K562 (cell line): ENCODE results near the gene VPS33A. TPM values are rescaled to one million over a fixed set of nuclear protein-coding genes. Genes with fewer than 3 reads are reported as not detected.

Experiments
- ATAC-seq: fragments of 200-7000 bp; cut with Tn5 transposase; 3 replicates; pipeline ENCODE4 v1.9.1; 2020; ENCODE audit warnings: moderate library complexity
- BruUV-seq: library from RNA; stranded (reverse); fragments of 400-500 nt; replicated peaks from 2 replicates; lab custom pipeline; 2021; lab: Mats Ljungman, UMichigan
- CTCF ChIA-PET: fragments of 300-600 bp; formaldehyde crosslinking; extraction: SDS; loops from one replicate; lab custom pipeline; 2021; ENCODE audit warnings: low intra/inter-chr PET ratio; lab: Yijun Ruan, JAX
- POLR2A ChIA-PET: fragments of 300-600, 350-650 bp; sonication (Branson Sonifier 250); formaldehyde crosslinking; extraction: SDS; loops from one replicate; lab custom pipeline; 2021; ENCODE audit warnings: antibody characterized with exemption, inconsistent platforms; lab: Yijun Ruan, JAX
- DNase-seq, 4 experiments: peaks; one replicate each; pipeline versions ENCODE4 v3.0.0 to v3.0.0-alpha.2; 2011 to 2018; ENCODE audit warnings: low spot score in 3 of 4, mixed read lengths in 3 of 4; ENCODE audit errors: extremely low read depth in 1 of 4
- FAIRE-seq: peaks from 2 replicates; lab custom pipeline; 2011; peaks lifted over from hg19 to GRCh38; lab: Jason Lieb, UNC
- H2AFZ ChIP-seq: 2 replicates; pipeline ENCODE4 v1.6.0; 2011; ENCODE audit warnings: low read depth, low read length, control low read depth, inconsistent platforms
- H3K27ac ChIP-seq: fragments of 200-600 bp; 3 replicates; pipeline ENCODE4 v1.8.0; 2011; ENCODE audit warnings: low read depth, mild to moderate bottlenecking, control low read depth, inconsistent platforms, low read length, moderate library complexity, mixed read lengths; ENCODE audit errors: extremely low read depth
- H3K27me3 ChIP-seq, 2 experiments: fragments of 300-600 bp in 1 of 2; 2 replicates in 1 of 2; 3 replicates in 1 of 2; pipeline versions ENCODE4 v1.6.0 to v1.8.0; 2011; ENCODE audit warnings: inconsistent platforms in 2 of 2, low read length in 2 of 2, mild to moderate bottlenecking in 1 of 2, mixed read lengths in 1 of 2, moderate library complexity in 1 of 2; ENCODE audit not compliant: control insufficient read depth in 2 of 2, insufficient read depth in 2 of 2
- H3K36me3 ChIP-seq: fragments of 300-600 bp; 3 replicates; pipeline ENCODE4 v1.8.0; 2011; ENCODE audit warnings: mild to moderate bottlenecking, low read length, inconsistent platforms; ENCODE audit not compliant: control insufficient read depth, insufficient read depth
- H3K4me1 ChIP-seq, 2 experiments: fragments of 200-600 bp in 1 of 2; replicated peaks in 1 of 2; 2 replicates in 1 of 2; 3 replicates in 1 of 2; pipeline versions ENCODE4 v1.5.1 to v1.8.0; 2011; ENCODE audit warnings: inconsistent platforms in 2 of 2, low read length in 2 of 2, mild to moderate bottlenecking in 1 of 2, mixed read lengths in 1 of 2, moderate library complexity in 1 of 2; ENCODE audit not compliant: control insufficient read depth in 2 of 2, insufficient read depth in 2 of 2
- H3K4me2 ChIP-seq: 2 replicates; pipeline ENCODE4 v1.6.1; 2011; ENCODE audit warnings: low read length, control low read depth, inconsistent platforms, mixed read lengths; ENCODE audit not compliant: insufficient read depth
- H3K4me3 ChIP-seq: fragments of 200-600 bp; sonication (generic), shearing (Covaris generic); 2 replicates; pipeline ENCODE4 v1.5.1; 2016; ENCODE audit warnings: control low read depth, inconsistent platforms
- H3K79me2 ChIP-seq: fragments of 200-600 bp; 3 replicates; pipeline ENCODE4 v1.8.0; 2011; ENCODE audit warnings: low read length, inconsistent platforms; ENCODE audit not compliant: control insufficient read depth, insufficient read depth
- H3K9ac ChIP-seq, 2 experiments: 2 replicates each; pipeline versions ENCODE4 v1.6.0 to v1.6.1; 2011; ENCODE audit warnings: low read depth in 2 of 2, low read length in 2 of 2, control low read depth in 1 of 2, inconsistent platforms in 1 of 2, mild to moderate bottlenecking in 1 of 2, mixed read lengths in 1 of 2; ENCODE audit not compliant: insufficient read depth in 1 of 2
- H3K9me1 ChIP-seq: one replicate; pipeline ENCODE4 v1.6.0; 2011; ENCODE audit warnings: inconsistent platforms, mild to moderate bottlenecking, low read length, moderate library complexity; ENCODE audit not compliant: control insufficient read depth, insufficient read depth
- H3K9me3 ChIP-seq: replicated peaks from 2 replicates; pipeline ENCODE4 v1.5.1; 2011; ENCODE audit warnings: low read depth, low read length, inconsistent platforms; ENCODE audit not compliant: control insufficient read depth, insufficient read depth
- H4K20me1 ChIP-seq: replicated peaks from 2 replicates; pipeline ENCODE4 v1.6.1; 2011; ENCODE audit warnings: low read length, inconsistent platforms, mixed read lengths; ENCODE audit not compliant: control insufficient read depth, insufficient read depth
- CREB1 ChIP-seq, 2 experiments: sonication (generic) in 1 of 2; formaldehyde crosslinking in 1 of 2; IDR thresholded peaks; 2 replicates each; pipeline versions ENCODE4 v1.6.1 to v1.8.0; 2012 to 2022; ENCODE audit warnings: inconsistent platforms in 1 of 2, mild to moderate bottlenecking in 1 of 2, missing genetic modification reagents in 1 of 2, moderate library complexity in 1 of 2
- KDM1A ChIP-seq, 2 experiments: fragments of 450-650 bp; IDR thresholded peaks; 2 replicates each; pipeline ENCODE4 v1.6.1; 2016; ENCODE audit warnings: mild to moderate bottlenecking in 2 of 2
- LARP7 ChIP-seq: fragments of 450-650 bp; IDR thresholded peaks from 2 replicates; pipeline ENCODE4 v1.6.1; 2016
- MBD2 ChIP-seq: sonication (generic); IDR thresholded peaks from 2 replicates; pipeline ENCODE4 v1.6.1; 2016; ENCODE audit warnings: low read depth, borderline replicate concordance
- NFYB ChIP-seq: IDR thresholded peaks from 2 replicates; pipeline ENCODE4 v1.6.1; 2011; ENCODE audit warnings: mild to moderate bottlenecking, moderate library complexity; ENCODE audit not compliant: insufficient read length; ENCODE audit errors: extremely low read depth
- RBM34 ChIP-seq: fragments of 200-400 bp; formaldehyde crosslinking; IDR thresholded peaks from 2 replicates; pipeline ENCODE4 v1.6.1; 2018; ENCODE audit warnings: low read length, borderline replicate concordance; ENCODE audit not compliant: insufficient read depth
- RFX1 ChIP-seq: fragments of 450-650 bp; IDR thresholded peaks from 2 replicates; pipeline ENCODE4 v1.6.1; 2016; ENCODE audit warnings: mild to moderate bottlenecking, moderate library complexity
- ZNF12 ChIP-seq: sonication (generic); formaldehyde crosslinking; IDR thresholded peaks from 2 replicates; pipeline ENCODE4 v1.4.0; 2020; ENCODE audit warnings: mild to moderate bottlenecking, missing genetic modification reagents
- ZNF780A ChIP-seq: fragments of 250-450 bp; sonication (Bioruptor Pico); IDR thresholded peaks from 2 replicates; pipeline ENCODE4 v1.5.0; 2021; ENCODE audit warnings: mild to moderate bottlenecking
- WGBS: fragments of 100-300 bp; shearing (Covaris generic); methylation state at CpG from one replicate; pipeline ENCODE4 v1.1.6; 2016; ENCODE audit warnings: low coverage, mixed read lengths; ENCODE audit not compliant: insufficient coverage; ENCODE audit errors: missing lambda C conversion rate; 5-methylcytosine and 5-hydroxymethylcytosine counted together
- in situ Hi-C: fragments of 300-500 bp; cut with MboI; formaldehyde crosslinking; loops from 4 replicates; pipeline ENCODE4 v1.15.0; 2018; ENCODE audit warnings: inconsistent platforms, mixed read lengths
- intact Hi-C: fragments of 100-400 bp; cut with micrococcal nuclease; formaldehyde crosslinking; loops from 2 replicates; pipeline ENCODE4 v1.14.2; 2022
- polyA plus RNA-seq, 8 experiments: library from polyadenylated mRNA; depleted of rRNA in 4 of 8; stranded (reverse) in 5 of 8; unstranded in 3 of 8; fragments of >200 nt; fragmentation: Nextera tagmentation in 2 of 8; fragmentation: Illumina TruSeq in 1 of 8; extraction: Ambion mirVana in 2 of 8; extraction: Trizol in 1 of 8; gene quantifications; 2 replicates each; pipeline versions ENCODE4 v1.2.1 to v1.2.3, GENCODE V29; 2011 to 2014; ENCODE audit warnings: inconsistent platforms in 1 of 8, missing spikeins in 1 of 8
- total RNA-seq, 7 experiments: library from RNA; depleted of rRNA in 6 of 7; stranded (reverse); fragments of >200 nt in 6 of 7; fragmentation: Illumina TruSeq in 2 of 7; extraction: Trizol in 2 of 7; gene quantifications; 2 replicates each; pipeline versions ENCODE4 v1.2.1 to v1.2.3, GENCODE V29; 2011 to 2021; ENCODE audit warnings: low replicate concordance in 1 of 7
- TF ChIP-seq, protein P1 (sequence below), 2 experiments: fragments of 150-350 bp in 1 of 2; IDR thresholded peaks; 2 replicates each; pipeline ENCODE4 v1.6.1; 2012 to 2016; ENCODE audit warnings: low read depth in 2 of 2, low read length in 2 of 2, mild to moderate bottlenecking in 1 of 2, moderate library complexity in 1 of 2
- TF ChIP-seq, protein P2 (sequence below): fragments of 450-650 bp; formaldehyde crosslinking; IDR thresholded peaks from 2 replicates; pipeline ENCODE4 v1.4.0; 2020; ENCODE audit warnings: mild to moderate bottlenecking
- TF ChIP-seq, protein P3 (sequence below): fragments of 250-450 bp; sonication (Bioruptor Pico); IDR thresholded peaks from 2 replicates; pipeline ENCODE4 v1.5.0; 2021; ENCODE audit warnings: mild to moderate bottlenecking, moderate library complexity
- TF ChIP-seq, protein P4 (sequence below), 2 experiments: fragments of 450-650 bp in 1 of 2; sonication (generic) in 1 of 2; formaldehyde crosslinking in 1 of 2; IDR thresholded peaks in 1 of 2; conservative IDR thresholded peaks in 1 of 2; 2 replicates each; pipeline versions ENCODE4 v1.6.1 to v1.8.1; 2016 to 2023; ENCODE audit warnings: mild to moderate bottlenecking in 2 of 2, moderate library complexity in 2 of 2, inconsistent platforms in 1 of 2, missing genetic modification reagents in 1 of 2

VPS33A gene
- total and polyA plus RNA-seq, 9 of the 15 experiments (the other 6 are each of a cell fraction or from before 2014, with no cell fraction given), result 10.6 to 34.3 (median 25.3) TPM

DNA sequence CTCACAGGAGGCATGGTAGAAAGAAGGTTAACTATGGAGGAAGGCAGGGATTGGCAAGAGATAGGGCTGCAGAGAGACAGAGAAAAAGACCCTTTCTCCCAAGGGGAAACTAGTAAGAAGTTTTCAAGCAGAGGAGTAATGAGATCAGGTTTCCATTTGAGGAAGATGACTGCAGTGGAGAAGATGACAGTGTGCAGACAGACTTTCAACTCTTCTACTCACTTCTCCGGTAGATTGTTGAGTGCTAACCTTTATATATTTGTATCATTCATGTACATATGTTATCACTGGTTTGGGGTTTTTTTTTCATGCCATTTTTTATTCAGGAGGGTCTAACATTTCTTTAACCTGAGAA lies 68.7 kb downstream of the VPS33A start:
- 15% methylated on average over 1 of the region's 1 CpG for WGBS
- TF ChIP-seq, protein P1, sequence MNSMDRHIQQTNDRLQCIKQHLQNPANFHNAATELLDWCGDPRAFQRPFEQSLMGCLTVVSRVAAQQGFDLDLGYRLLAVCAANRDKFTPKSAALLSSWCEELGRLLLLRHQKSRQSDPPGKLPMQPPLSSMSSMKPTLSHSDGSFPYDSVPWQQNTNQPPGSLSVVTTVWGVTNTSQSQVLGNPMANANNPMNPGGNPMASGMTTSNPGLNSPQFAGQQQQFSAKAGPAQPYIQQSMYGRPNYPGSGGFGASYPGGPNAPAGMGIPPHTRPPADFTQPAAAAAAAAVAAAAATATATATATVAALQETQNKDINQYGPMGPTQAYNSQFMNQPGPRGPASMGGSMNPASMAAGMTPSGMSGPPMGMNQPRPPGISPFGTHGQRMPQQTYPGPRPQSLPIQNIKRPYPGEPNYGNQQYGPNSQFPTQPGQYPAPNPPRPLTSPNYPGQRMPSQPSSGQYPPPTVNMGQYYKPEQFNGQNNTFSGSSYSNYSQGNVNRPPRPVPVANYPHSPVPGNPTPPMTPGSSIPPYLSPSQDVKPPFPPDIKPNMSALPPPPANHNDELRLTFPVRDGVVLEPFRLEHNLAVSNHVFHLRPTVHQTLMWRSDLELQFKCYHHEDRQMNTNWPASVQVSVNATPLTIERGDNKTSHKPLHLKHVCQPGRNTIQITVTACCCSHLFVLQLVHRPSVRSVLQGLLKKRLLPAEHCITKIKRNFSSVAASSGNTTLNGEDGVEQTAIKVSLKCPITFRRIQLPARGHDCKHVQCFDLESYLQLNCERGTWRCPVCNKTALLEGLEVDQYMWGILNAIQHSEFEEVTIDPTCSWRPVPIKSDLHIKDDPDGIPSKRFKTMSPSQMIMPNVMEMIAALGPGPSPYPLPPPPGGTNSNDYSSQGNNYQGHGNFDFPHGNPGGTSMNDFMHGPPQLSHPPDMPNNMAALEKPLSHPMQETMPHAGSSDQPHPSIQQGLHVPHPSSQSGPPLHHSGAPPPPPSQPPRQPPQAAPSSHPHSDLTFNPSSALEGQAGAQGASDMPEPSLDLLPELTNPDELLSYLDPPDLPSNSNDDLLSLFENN (IDR thresholded peaks at IDR 0.05; ENCODE audit: low read depth in 2 of 2, low read length in 2 of 2), result no peak
- TF ChIP-seq CREB1 (IDR thresholded peaks at IDR 0.05), result no peak
- no peak for TF ChIP-seq CREB1 (CRISPR knock-in tag; IDR thresholded peaks at IDR 0.05)
- TF ChIP-seq, protein P2, sequence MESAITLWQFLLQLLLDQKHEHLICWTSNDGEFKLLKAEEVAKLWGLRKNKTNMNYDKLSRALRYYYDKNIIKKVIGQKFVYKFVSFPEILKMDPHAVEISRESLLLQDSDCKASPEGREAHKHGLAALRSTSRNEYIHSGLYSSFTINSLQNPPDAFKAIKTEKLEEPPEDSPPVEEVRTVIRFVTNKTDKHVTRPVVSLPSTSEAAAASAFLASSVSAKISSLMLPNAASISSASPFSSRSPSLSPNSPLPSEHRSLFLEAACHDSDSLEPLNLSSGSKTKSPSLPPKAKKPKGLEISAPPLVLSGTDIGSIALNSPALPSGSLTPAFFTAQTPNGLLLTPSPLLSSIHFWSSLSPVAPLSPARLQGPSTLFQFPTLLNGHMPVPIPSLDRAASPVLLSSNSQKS (CRISPR knock-in tag), result no peak
- TF ChIP-seq, protein P3, sequence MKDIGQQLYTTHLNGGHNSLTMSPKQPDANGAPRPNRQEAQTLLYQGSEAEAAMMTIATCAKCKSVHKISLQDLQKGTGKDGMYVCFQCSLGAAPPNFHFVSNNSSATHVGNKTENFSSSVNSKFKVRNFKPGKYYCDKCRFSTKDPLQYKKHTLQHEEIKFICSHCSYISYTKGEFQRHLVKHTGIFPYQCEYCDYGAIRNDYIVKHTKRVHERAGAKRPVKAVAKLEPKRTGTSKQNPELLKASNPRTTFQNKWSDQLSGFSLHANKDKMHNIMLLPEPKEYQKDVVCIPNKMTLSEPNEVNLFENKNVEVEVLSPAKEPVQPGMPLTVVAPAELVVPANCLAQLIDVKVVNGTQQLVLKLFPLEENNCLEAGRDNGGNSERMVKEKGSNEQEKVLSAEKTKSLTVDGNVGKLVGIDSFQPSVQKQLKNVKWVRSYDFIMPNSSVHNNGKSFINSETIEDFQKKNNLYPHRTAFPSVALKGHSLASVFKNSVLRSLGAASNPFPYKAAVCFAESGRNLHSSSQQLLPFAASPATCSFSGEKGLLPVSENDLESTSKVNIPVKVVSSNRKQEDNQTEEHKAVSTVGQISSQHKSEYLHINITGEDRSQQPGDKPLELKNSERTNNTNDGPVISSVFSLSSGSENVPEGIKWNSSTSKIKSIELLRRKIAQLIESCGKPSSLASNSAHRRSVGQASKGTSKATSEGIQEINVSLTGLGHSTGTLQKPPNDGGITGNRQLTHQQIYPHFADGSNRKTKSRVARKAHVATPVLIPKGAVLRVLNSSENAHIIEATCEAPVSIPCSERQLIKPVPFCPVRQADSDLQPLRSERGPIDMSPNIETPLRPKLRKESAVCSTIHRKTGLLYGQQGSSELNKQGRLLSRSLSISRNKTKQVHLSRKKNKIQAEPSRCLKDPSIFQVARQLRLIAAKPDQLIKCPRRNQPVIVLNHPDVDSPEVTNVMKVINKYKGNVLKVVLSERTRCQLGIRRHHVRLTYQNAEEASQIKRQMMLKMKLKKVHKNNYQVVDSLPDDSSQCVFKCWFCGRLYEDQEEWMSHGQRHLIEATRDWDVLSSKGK (CRISPR knock-in tag), result no peak
- no peak for TF ChIP-seq MBD2
- TF ChIP-seq RFX1, result no peak
- no peak for TF ChIP-seq KDM1A (IDR thresholded peaks at IDR 0.05)
- TF ChIP-seq, protein P4, sequence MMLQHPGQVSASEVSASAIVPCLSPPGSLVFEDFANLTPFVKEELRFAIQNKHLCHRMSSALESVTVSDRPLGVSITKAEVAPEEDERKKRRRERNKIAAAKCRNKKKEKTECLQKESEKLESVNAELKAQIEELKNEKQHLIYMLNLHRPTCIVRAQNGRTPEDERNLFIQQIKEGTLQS (IDR thresholded peaks at IDR 0.05), result peak; percentile 45; the same call in 1 of the 2 replicates
- TF ChIP-seq, protein P4 (CRISPR knock-in tag; conservative IDR thresholded peaks at IDR 0.05), result no peak
- TF ChIP-seq ZNF12 (CRISPR knock-in tag), result no peak
- no peak for TF ChIP-seq LARP7
- TF ChIP-seq NFYB, result no peak
- no peak for TF ChIP-seq ZNF780A (CRISPR knock-in tag)
- no peak for TF ChIP-seq RBM34

More for the DNA sequence above, 68.7 kb downstream of the VPS33A start:
- intact Hi-C loops, result no loop called here
- FAIRE-seq, result no peak
- Histone ChIP-seq H3K27me3 (no peaks in the 10 kb centered on the region), H3K27ac (peak overlapping the region; percentile 93), H3K9me1 (no peaks in the 10 kb centered on the region), H3K9me3 (peaks cover 14% of the 10 kb centered on the region), H3K4me2 (peak overlapping the region; percentile 93), H3K4me3 (peak overlapping the region; percentile 38), H2AFZ (peak overlapping the region; percentile 67), H3K9ac (peak overlapping the region; percentile 83 to 86), H3K79me2 (no peaks in the 10 kb centered on the region), H3K4me1 (peaks cover 18 to 34% of the 10 kb centered on the region in 2 experiments), H4K20me1 (no peaks in the 10 kb centered on the region), H3K36me3 (no peaks in the 10 kb centered on the region)
- peak; percentile 32 for ATAC-seq
- in situ Hi-C loops, result no loop called here
- BruUV-seq, result no TSS peak
- peak in 1 of 4 experiments; percentile 22 for DNase-seq
- POLR2A ChIA-PET, result interaction anchor here (0.6 kb wide), 1 partner anchor 147 kb away, joined by 3 read pairs; no protein-coding TSS in a partner anchor
- CTCF ChIA-PET, result no interaction called here
